ENCODE results near the gene LAMC2.

LAMC2 gene

DNA sequence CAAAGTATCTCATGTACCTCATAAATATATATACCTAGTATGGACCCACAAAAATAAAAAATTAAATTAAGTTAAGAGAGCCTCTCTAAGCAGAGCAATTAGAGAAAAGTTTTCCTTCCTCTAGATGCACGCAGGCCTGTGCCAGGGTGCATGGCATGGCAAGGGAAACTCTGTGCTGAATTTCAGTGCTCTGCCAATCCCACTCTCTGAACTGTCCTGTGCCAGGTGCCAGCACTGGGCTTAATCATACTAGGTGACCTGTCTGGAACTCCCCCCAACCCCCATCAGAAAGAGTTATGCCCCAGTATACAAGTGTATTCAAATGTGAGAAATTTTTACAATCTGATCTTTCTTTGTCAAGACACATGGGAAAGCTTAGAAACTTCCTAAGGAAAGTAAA is 10.4 kb upstream of the LAMC2 start:
- DNase-seq: no peak

DNA sequence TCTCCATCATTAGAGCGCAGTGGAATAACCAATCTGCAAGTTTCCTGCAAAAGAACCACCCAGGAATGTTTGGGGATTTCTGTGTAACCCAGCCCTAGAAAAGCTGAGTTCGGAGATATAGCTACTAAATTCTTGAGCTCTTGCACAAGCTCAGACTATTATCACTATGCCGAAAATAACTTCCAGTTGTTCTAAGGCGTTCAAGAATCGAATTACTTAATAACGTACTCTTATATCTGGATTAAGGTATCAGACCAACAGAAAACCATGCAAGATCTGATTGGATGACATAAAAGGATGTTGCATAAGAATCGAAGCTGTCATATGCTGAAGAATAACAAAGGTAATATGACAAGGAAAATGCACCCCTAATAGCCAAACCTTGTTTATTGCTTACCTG is 7.5 kb upstream of the LAMC2 start:
- no peak for DNase-seq

DNA sequence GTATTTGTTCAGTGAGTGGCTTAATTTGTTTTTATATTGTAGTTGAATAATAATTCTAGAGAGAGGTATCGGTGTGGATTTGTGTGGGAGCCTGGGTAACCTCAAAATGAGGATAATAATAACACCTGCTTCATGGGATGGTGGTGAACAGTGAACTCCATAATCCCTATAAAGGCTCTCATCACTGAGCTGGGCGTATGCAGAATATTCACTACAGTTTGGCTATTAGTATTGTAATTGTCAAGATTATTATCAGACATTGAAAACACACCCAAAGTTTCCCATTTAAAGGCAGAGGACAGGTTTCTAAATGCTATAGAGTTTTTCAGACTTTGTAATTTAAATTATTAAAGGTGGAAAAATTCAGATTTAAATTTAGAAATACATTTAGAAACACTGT is 7.0 kb upstream of the LAMC2 start:
- no peak for DNase-seq

DNA sequence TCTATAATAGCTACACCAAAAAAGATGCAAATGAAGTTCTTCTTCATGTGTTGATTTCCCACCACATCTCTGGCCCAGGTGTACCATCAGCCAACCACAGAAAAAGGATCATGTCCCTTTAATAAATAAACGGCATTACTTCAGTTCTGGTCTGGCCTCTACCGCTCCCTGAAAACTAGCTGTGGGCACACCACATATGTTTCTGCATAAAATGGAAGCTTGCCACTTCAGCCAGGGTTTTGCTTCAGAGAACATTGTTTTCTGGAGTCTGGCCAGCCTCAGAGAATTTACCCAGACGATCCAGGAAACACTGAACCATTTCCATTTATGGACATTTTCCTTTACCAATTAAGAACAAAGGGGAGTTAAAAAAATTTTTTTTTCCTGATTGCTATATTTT is 5.8 kb upstream of the LAMC2 start:
- no peak for DNase-seq

DNA sequence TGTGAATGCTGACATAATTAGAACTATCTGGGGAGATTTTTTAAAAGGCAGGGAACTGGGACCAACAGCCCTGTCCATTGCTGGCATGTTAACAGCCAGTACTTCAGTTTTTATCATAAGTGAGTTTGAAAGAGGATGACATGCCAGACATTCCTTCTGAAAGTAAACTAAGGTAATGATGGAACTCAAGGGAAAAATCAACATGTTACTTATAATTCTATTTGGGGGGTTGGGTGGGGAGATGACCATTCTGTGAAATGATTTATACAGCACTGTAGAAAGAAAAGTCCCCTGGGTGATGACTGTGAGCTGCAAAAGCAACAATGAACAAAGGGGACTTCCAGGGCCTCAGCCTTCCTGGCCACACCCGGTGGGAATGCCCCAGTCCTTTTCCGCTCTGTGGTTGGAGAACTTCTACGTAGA is 5.4 kb upstream of the LAMC2 start:
- DNase-seq: no peak

DNA sequence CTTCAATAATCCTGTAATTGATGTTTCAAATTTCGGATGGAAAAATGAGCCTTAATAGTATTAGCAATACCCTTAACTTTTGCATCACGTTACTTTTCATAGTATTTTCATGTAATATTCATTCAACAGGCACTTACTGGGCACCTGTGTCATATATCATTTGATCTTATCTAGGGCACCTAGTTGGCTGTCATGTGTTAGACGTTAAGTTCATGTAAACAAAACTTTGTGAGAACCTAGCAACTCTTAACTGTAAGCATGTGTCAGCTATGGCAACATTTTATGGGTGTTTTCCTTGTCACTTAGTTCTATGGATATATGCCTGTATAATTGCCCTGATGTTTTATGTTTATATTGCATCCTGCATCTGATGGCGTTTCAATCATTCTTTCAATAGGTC is 777 bp downstream of the LAMC2 start:
- no peak for DNase-seq

DNA sequence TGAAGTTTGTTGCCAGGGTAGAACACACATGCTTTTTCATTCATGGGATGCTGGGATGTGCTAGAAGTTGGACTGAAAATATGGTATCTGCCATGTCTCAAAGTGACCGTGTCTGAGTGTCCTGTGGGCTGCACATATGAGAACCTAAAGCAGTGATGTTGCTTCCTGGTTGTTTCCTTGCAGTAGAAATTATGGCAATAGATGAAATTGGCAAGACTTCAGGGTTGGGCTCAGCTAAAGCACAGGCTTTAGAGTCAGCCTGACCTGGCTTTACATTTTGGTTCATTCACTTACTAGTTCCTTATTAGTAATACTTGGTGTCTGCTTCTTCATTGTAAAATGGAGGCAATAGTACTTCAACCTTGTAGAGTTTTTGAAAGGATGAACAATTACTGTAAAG is 2.2 kb downstream of the LAMC2 start:
- no peak for DNase-seq

DNA sequence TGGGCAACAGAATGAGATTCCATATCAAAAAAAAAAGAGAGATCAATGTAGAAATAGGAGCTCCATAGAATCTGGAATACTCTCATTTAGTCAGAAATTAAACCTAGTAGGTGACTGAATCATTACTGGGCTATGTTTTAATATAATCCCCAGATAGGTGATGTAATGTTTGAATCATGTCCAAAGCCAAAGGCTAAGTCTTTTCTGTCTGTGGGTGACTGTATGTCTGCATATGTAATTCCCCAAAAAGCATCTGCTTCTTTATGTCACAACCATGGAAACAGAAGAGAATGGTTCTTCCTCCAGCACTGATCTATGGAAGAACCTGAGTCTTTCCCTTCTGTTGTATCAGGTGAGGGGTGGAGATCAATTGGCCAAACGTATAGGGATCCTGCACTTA is 5.8 kb downstream of the LAMC2 start:
- no peak for DNase-seq

DNA sequence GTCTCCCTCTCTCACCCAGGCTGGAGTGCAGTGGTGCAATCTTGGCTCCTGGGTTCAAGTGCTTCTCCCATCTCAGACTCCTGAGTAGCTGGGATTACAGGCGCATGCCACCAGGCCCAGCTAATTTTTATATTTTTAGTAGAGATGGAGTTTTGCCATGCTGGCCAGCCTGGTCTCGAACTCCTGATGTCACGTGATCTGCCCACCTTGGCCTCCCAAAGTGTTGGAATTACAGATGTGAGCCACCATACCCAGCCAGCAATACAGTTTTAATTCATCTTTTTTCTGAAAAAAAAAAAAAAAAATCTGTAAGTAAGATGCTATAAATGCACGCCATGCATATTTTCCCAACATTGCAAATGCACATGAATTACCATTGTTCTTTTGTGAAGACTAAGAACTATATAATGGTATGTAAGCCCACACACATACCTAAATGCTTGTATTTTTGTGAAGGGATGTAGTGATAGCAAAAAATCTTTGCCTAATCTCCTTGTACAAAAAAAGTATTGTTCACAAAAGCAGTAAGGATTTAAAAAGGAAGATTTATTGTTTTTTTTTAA is 8.0 kb downstream of the LAMC2 start:
- no peak for DNase-seq

DNA sequence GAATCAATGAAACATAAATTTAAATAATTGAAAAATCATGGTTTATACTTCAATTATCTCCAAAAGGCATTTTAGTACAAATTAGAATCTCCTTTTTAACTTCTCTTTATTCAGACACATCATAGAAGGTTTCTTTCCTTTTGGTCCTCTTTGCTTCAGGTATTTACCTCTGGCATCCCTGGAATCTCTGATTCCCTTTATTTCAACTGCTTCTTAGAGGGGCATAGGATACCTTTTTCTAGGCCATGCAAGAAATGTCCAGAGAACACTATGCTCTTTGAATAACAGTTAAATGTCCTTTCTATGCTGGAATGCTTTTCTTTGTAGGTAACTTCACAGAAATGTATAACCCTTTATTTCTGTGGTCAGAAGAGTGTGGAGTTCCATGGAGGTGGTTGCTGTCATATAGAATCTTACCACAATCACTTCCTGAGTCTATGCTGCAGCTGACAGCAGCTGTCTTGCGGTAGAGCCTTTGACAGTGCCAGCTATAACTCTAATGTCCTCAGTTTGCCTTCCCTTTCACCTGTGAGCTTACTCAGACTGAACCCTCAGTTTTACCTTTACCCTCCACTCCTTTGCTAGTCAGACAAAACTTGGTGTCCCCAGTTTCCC is 8.6 kb downstream of the LAMC2 start:
- no peak for DNase-seq

DNA sequence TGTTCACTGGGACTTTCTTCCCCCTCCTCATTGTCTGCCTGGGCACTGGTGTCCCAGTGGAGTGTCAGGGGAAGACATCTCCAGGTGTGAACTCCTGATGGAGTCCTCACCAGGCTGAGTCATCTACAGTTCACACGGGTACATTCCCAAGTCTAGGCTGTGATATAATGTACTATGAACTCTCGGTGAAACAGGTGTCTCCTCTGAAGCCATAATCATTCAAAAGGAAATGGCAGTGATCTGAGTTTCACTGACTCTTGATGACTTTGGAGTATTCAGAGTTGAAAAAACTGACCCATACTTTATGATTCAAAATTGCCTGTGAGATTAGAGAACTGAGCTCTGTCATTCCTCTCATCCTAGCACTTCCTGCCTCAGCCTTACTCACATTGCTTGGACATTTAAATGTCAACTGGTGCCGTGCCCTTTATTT is 9.1 kb downstream of the LAMC2 start:
- no peak for DNase-seq

DNA sequence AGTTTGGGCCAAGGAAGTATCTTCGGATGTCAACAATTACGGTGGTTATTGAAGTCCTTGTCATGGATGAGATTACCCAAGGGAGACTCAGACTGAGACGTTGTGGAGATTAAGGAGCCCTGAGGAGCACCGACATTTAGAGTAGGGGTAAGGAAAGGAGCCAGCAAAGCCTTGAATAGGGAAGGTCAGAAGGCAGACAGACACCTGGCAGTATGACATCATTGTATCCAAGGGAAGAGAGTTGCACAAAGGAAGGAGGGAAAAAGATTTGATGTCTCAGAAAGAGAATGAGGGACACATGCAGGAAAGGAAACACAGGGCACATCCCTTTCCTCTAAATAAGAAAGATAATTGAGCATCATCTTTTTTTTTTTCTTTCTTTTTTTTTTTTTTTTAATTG is 11.7 kb downstream of the LAMC2 start:
- DNase-seq: no peak

DNA sequence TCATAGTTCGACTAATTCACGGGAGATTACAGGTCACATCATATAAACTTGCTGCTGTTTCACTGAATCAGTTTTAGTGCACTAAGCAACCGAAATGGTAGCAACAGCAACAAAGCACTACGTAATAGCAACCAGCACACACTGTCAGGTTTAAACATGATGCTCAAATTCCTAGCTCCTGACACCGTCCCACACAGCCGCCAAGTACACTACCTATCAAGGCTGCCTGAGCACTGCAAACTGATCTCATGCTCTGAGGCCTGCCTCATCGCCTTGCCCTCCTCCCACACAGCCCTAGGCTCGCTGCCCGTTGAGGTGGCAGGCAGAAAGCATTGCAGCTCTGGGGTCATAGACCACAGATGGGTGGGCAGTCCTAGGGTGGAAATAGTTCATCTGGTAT is 12.4 kb downstream of the LAMC2 start:
- no peak for DNase-seq

DNA sequence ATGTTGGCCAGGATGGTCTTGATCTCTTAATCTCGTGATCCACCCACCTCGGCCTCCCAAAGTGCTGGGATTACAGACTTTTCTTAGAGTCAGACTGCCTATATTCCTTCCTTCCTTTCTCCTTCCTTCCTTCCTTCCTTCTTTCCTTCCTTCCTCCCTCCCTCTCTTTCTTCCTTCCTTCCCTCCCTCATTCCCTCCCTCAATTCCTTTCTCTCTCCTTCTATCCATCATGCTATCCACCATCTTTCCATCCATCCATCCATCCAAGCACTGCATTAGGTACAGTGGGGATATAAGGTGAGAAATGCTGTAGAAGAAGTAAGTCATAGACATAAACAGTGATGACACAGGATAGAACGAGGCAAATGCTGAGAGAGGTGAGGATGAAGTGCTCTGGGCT is 13.2 kb downstream of the LAMC2 start:
- no peak for DNase-seq

DNA sequence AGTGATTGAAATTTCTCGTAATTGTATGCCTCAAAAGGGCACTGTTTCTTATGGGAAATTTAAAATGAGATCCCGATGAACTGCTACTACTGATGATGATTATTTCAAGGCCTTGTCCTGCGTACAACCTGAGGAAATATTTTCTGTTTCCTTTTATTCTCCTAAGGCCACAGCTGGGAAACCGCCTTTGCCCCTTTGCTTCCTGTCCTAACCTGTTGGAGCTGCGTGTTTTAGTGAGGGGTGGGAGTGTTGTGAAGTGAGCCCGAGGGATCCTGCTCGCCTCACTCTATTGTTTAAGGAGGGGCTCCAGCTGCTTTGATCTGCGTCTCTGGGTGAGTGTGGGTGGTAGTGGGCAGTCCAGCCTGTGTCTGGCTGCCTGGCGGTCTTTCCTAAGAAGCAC is 14.4 kb downstream of the LAMC2 start:
- DNase-seq: no peak

DNA sequence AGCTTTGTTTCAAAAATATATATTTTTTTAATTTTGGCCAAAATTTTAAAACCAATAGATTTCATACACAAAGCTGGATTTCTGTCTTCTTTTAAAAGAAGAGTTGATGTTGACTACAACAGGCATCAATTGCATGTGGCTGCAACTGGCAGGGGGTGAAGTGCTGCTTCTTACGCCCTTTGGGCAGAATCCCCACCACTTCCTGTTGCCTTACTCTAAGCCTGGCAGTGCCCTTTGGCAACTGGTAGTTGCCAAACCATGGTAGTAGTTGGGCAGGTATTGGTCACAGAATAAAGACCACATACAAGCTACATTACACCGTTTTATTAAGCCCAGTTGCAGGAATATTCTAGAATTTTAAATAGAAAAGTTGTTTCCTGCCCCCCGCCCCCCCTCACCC is 17.0 kb downstream of the LAMC2 start:
- no peak for DNase-seq

DNA sequence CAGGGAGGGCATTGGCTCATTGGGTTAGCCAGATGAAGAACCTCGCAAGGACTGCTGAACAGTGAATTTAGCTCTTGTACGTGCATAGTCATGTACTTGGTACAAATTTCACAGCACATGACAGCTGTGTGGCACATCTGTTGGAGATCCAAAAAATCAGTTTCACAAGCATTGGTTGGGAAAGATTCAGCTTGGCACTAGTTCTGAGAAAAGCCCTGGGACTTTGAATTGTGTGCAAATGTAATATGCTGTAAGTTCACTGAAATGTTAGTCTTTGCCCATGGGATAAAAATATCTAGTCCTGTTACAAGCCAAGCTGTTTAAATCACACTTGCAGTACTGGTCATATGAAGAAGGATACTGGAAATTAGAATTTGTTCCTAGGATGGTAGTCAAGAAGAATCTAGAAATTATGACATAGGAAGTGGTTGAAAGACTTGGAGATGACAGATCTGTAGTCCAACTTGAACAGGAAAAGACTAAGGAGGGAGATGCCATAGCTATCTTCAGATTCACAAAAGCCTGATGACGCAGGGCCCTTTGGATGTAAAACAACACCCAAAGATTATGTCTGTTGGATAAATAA is 19.2 kb downstream of the LAMC2 start:
- no peak for DNase-seq

DNA sequence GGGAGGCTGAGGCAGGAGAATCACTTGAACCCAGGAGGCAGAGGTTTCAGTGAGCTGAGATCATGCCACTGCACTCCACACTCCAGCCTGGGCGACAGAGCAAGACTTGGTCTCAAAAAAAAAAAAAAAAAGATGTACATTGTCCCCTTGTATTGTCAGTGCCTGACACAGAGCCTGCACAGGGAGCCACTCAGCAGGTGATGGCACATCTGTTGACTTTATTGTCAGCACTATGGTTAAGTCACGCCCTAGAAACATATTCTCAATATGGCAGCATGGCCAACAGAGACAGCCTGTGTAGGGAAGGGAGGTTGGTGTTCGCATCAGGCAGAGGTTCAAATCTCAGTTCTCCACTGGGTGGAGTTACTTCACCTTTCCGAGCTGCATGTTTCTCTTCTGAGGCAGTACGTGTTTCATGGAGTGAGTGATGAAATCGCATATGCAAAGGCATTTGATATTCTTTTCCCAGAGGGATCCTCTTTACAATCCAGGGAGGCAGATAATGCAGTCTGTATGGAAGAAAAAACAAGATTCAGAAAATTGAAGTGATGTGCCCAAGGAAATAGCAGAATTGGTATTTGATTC is 20.6 kb downstream of the LAMC2 start:
- DNase-seq: no peak

DNA sequence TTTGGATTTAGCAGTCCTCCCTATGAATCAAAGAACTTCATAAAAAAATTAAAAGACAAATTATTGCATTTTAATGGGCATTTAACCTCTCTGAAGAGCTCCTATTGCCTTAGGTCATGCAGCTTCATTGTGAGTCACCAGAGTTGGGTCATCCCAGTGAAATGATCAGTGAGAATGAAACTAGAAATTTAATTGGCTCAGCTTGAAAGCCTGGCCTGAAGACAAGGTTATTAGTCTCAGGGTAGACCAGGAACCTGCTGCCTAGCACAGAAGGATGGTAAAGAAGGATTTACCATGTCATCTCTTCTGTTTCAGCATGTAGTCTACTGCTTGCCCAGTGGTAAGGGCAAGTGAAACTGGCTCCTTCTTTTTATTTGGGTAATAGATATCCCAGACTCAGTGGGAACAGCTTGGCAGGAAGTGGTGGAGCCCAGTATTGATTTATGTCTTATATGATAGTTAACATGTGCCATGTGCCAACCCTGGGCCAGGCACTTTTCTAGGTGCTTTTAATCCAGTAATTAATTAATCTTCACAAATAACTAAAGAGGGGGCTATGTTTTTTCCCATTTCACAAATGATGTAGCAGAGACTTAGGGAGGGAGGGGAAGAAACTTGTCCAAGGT is 23.6 kb downstream of the LAMC2 start:
- no peak for DNase-seq

DNA sequence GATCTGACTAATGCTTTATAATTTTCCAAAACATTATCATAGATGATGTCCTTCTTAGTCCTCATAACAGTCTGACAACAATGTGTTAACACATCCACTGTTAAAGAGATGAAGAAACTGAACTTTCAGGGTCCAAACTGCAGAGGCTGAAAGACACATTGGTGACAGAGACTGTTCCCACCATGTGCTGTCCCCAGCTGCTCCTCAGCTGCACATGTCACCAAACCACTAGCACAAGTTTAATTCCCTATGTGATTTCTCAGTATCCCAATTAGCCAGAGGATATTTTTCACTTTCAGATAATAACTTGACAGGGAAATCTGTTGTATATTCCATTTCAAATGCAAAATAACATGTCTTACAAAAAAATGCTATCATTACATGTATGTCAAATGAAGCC is 24.6 kb downstream of the LAMC2 start:
- DNase-seq: no peak

DNA sequence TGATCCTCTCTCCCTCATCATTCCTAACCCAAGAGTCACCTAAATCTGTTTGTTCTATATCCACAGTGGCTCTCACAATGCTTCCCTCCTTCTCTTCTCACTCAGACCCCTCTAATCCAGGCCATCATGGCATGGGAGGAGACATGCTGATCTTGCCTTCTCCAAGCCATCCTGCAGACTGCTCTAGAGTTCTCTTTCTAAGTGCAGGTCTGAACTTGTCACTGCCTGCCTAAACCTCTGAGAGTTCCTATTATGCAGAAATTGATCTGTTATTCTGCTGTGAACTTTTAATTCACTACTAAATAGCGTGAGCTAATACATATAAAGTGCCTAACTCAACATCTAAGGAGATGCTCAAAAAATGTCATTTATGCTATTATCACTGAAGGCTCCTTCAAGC is 26.8 kb downstream of the LAMC2 start:
- DNase-seq: no peak

DNA sequence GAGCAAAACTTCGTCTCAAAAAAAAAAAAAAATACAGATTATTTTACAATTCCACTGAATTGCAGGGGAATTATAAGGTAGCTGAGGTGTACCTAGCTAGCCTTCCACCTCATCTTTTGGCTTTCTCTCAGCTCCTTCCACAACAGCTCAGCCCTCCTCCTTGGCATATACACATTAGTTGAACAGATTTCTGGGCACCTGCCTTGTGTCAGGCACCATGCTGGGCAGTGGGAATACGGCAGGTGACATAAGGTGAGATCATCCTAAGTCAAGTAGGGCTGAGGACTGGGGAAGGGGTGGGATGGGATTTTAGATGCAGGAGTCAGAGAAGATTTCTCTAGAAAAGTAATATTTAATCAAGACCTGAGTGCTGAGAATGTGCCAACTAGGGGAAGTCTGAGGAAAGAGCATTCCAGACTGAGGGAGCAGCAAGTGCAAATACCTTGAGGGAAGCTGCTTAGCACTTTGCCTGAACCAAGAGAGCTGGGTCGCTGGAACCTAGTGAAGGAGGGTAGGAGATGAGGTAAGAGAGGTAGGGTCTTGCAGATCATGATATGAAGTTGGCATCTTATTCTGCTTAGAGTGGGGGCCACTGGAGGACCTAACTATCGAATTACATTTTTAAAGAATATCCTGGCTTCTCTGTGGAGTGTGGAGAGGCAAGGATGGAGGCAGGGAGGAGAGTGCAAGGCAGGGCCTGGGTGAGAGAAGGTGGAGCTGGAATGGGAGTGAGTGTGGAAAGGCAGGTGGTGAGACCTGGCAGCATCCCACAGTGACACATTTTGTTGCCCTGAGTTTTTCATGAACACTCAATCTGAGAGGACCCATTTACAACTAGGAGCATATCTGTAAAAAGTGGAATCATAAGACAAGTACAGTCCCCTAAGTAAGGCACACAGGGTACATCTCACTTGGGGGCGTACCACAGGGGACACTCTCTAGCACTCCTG is 28.2 kb downstream of the LAMC2 start:
- DNase-seq: no peak

All from NCI-H748 treated with DMSO at 0.1 percent for 48 hours (cell line).